ENCODE measurements around the gene NAALADL2.
"Not testable (repeated sequence)": the region's sequence is repeated elsewhere in the genome, so short reads cannot be mapped to it uniquely, and the experiment has no call there.

The NAALADL2 gene

GRCh38 chr3:175526609-175527280, 667.6 kb downstream of the NAALADL2 start:
- no peak for DNase-seq

- DNase-seq, result not testable (repeated sequence)
These were observed 669.6 kb downstream of the NAALADL2 start for GRCh38 chr3:175528693-175529092.

- no peak for DNase-seq
These were observed 676.2 kb downstream of the NAALADL2 start for GRCh38 chr3:175535351-175535750.

- DNase-seq, result no peak
These were observed 687.0 kb downstream of the NAALADL2 start for GRCh38 chr3:175546115-175546514.

- no peak for DNase-seq
These were observed 693.8 kb downstream of the NAALADL2 start for GRCh38 chr3:175552929-175553328.

- DNase-seq, result no peak
These were observed 695.7 kb downstream of the NAALADL2 start for GRCh38 chr3:175554801-175555200.

GRCh38 chr3:175558261-175558660, 699.1 kb downstream of the NAALADL2 start:
- DNase-seq, result no peak

GRCh38 chr3:175564363-175564762, 705.2 kb downstream of the NAALADL2 start:
- DNase-seq, result no peak

- no peak for DNase-seq
These were observed 712.0 kb downstream of the NAALADL2 start for GRCh38 chr3:175571096-175571495.

- no peak for DNase-seq
These were observed 714.1 kb downstream of the NAALADL2 start for GRCh38 chr3:175573226-175573625.

GRCh38 chr3:175580318-175580717, 721.2 kb downstream of the NAALADL2 start:
- no peak for DNase-seq

- DNase-seq, result no peak
These were observed 726.8 kb downstream of the NAALADL2 start for GRCh38 chr3:175585898-175586297.

GRCh38 chr3:175590745-175591144, 731.6 kb downstream of the NAALADL2 start:
- no peak for DNase-seq

GRCh38 chr3:175591375-175591774, 732.2 kb downstream of the NAALADL2 start:
- no peak for DNase-seq

GRCh38 chr3:175593331-175593730, 734.2 kb downstream of the NAALADL2 start:
- DNase-seq, result no peak

- no peak for DNase-seq
These were observed 739.6 kb downstream of the NAALADL2 start for GRCh38 chr3:175598740-175599139.

- no peak for DNase-seq
These were observed 742.4 kb downstream of the NAALADL2 start for GRCh38 chr3:175601521-175601920.

- no peak for DNase-seq
These were observed 746.7 kb downstream of the NAALADL2 start for GRCh38 chr3:175605851-175606250.

- DNase-seq, result no peak
These were observed 747.6 kb downstream of the NAALADL2 start for GRCh38 chr3:175606650-175607318.

- no peak for DNase-seq
These were observed 749.2 kb downstream of the NAALADL2 start for GRCh38 chr3:175608356-175608755.

- no peak for DNase-seq
These were observed 749.8 kb downstream of the NAALADL2 start for GRCh38 chr3:175608911-175609310.

- DNase-seq, result no peak
These were observed 753.5 kb downstream of the NAALADL2 start for GRCh38 chr3:175612487-175613196.

- DNase-seq, result not testable (repeated sequence)
These were observed 755.0 kb downstream of the NAALADL2 start for GRCh38 chr3:175614107-175614506.

GRCh38 chr3:175617247-175617646, 758.1 kb downstream of the NAALADL2 start:
- DNase-seq, result no peak
